AG04449 (cell line): ENCODE measurements around the gene RAD51B.

ENCODE experiments used
- CTCF ChIA-PET: fragments of 350-600 bp; formaldehyde crosslinking; extraction: SDS; loops from one replicate; lab custom pipeline; 2021; ENCODE audit warnings: antibody characterized with exemption; lab: Yijun Ruan, JAX
- POLR2A ChIA-PET: fragments of 400-600, 350-600 bp; formaldehyde crosslinking; extraction: SDS; loops from one replicate; lab custom pipeline; 2020; ENCODE audit warnings: antibody characterized with exemption, inconsistent platforms; lab: Yijun Ruan, JAX
- DNase-seq: peaks from one replicate; pipeline ENCODE4 v3.0.0-alpha.2; 2010; ENCODE audit warnings: low read depth, low spot score
- H3K4me3 ChIP-seq: 2 replicates; pipeline ENCODE4 v1.5.1; 2011; ENCODE audit warnings: low read depth, mild to moderate bottlenecking, control low read depth, low read length
- TF ChIP-seq, protein P1 (sequence below): IDR thresholded peaks from one replicate; pipeline ENCODE4 v1.5.1; 2011; ENCODE audit warnings: mild to moderate bottlenecking, moderate library complexity, low read length, control low read depth, inconsistent platforms; ENCODE audit not compliant: insufficient read depth; ENCODE audit errors: missing control alignments

RAD51B gene

DNA sequence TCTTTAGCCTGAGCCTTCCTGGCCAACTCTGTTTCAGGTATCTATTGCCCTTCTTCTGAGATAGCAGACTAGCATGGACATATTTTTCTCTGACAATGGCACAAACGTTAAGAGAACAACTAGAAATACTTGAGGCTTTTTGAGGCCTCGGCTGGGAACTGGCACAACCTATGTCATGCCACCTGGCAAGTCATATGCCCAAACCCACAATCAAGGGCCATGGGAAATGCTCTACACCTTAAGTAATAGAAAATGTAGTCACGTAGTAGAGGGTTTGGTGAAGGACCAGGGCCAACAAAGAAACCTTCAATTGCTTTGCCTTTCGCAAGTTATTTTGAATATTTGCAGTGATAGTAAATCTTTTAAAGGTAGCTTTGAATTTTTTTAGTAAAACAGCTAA lies 647.8 kb downstream of the RAD51B start:
- POLR2A ChIA-PET: interaction anchor here (1.3 kb wide), 1 partner anchor 326 kb away, joined by 4 read pairs; the partner anchor contains the start of gene ZFP36L1
- no peak overlapping the region for H3K4me3 ChIP-seq
- DNase-seq: no peak
- TF ChIP-seq, protein P1, sequence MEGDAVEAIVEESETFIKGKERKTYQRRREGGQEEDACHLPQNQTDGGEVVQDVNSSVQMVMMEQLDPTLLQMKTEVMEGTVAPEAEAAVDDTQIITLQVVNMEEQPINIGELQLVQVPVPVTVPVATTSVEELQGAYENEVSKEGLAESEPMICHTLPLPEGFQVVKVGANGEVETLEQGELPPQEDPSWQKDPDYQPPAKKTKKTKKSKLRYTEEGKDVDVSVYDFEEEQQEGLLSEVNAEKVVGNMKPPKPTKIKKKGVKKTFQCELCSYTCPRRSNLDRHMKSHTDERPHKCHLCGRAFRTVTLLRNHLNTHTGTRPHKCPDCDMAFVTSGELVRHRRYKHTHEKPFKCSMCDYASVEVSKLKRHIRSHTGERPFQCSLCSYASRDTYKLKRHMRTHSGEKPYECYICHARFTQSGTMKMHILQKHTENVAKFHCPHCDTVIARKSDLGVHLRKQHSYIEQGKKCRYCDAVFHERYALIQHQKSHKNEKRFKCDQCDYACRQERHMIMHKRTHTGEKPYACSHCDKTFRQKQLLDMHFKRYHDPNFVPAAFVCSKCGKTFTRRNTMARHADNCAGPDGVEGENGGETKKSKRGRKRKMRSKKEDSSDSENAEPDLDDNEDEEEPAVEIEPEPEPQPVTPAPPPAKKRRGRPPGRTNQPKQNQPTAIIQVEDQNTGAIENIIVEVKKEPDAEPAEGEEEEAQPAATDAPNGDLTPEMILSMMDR: no peak
- CTCF ChIA-PET: interaction anchor here (0.9 to 1.0 kb wide), 2 partner anchors 10 to 221 kb away, joined by 3 read pairs; no protein-coding TSS in a partner anchor

DNA sequence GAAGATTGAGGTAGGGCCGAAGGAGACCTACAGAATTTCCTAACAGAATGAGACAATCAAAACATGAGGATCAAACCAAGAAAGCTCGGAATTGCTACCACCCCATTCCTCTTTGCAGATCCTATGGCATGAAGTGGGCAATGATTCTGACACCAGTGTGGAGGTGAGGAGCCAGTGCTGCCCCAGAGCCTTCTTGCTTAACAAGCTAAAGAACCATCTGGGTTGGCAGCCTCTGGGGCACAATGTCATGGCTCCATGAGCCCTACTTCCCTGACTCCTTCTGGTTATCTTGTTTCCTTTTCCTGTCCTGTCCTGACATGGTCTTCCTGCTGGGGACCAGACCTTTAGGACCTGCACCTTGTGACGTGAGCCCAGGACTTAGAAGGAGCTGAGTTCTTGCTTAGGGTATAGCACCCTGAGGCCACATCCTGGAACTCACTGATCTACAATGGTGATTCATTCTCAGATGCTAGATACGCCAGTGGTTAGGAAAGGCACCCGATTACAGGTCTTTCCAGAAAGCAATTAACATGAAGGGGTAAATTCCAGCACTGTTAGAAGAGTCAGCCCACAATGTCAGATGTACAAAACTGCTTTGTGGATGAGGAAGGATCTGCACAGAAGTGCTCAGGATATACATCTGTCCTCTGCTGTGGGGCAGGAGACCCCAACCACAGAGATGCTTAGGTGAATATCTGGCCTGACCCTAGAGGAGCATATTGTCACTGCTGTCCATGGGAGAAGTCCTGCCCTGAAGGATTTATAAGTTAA lies 649.0 kb downstream of the RAD51B start:
- ChIA-PET CTCF (interaction anchor here (0.8 to 0.9 kb wide), 2 partner anchors 220 to 356 kb away, joined by 3 read pairs; no protein-coding TSS in a partner anchor), POLR2A (interaction anchor here (0.6 to 1.3 kb wide), 2 partner anchors 143 to 324 kb away, joined by 3 to 4 read pairs; partner anchors contain the start of gene ZFP36L1)
- DNase-seq: no peak
- TF ChIP-seq, protein P1: no peak
- H3K4me3 ChIP-seq: no peak overlapping the region

DNA sequence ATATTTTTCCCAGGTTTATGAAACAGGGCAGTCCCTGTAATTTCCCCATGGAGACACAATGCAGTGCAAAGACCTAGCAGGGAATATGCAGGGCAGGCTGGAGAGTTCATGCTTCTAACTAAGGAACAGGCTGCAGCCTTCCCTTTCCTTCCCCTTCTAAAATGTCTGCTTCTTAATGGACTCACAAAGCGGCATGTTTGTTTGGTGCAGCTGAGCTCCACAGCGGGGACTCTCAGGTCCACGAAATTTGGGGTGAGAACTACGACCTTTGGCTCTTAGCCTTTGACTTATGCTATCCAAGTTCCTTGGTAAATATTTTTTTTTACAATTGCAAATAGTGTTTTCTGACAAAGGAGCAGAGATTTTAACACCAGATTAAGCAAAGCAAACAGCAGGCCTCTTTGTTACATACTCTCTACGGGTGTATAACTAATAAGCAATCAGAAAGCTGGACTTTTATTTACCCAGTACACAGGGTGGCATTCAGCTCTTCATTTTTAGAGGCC lies 649.7 kb downstream of the RAD51B start:
- POLR2A ChIA-PET: no interaction called here
- CTCF ChIA-PET: no interaction called here
- DNase-seq: no peak
- TF ChIP-seq, protein P1: no peak
- no peak overlapping the region for H3K4me3 ChIP-seq

DNA sequence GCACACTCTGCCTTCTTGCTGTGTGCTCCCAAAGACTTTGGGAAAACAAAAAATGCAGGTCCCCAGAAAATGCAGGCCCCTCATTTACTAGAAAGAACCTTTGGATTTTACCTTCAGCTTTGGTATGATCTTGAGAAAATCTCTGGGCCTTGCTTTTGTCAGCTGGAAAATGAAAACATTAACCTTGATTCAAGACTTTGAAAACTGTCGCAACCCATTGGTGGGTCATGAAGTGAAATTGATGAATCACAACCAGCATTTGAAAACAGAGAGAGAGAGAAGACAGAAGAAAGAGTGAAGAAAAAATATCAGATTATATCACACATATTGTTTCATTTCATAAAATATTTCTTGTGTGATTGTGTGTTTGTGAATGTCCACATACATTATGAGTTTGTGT lies 650.8 kb downstream of the RAD51B start:
- ChIA-PET CTCF (interaction anchor here (1.3 kb wide), 1 partner anchor 12 kb away, joined by 5 read pairs; no protein-coding TSS in a partner anchor), POLR2A (interaction anchor here (0.6 to 1.1 kb wide), 2 partner anchors 135 to 315 kb away, joined by 3 to 4 read pairs; no protein-coding TSS in a partner anchor)
- no peak for DNase-seq
- TF ChIP-seq, protein P1: no peak
- H3K4me3 ChIP-seq: no peak overlapping the region

DNA sequence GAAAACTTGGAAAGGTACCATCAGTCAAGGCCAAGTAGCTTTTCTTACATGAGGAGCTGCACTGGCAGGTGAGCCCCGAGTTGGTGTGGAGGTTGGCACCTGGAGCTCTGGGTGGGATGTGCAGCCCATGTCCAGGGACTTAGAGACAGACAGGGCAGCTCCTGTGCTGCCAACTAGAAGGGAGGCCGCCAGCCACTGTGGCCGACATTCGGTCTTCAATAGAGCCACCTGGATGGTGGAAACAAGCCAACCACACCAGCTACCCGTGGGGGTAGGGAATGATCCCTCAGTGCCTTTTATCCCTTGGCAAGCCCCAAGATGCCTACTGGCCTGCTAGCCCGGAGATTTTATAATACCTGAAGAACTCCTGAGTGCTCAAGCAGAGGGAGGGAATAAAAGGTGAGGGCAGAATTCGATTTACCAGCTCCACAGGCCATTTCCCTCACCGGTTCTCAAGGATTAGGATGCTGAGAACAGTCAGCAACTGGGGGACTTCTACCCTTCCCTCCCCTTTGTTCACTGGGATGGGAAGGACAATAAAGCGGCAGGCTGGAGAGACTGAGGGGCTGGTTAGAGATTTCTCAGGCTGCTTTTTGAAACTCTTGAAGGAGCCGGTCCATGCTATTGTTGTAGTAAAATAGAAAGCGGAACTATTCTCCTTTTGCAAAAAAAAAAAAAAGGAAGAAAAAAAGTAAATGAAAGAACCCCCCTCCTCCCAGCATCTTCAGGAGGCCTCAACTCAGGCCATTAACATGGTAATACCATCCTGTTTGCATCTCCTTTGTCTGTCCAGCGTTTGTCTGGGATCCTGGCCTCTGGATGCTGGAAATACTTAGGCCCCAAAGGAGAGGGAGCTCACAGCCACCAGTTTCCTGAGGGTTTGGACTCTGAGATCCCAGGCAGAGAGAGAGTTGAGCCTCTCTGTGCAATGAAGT lies 651.7 kb downstream of the RAD51B start:
- ChIA-PET POLR2A (interaction anchor here (0.6 to 1.0 kb wide), 2 partner anchors 136 to 322 kb away, joined by 4 read pairs; partner anchors contain the start of gene ZFP36L1), CTCF (interaction anchor here (0.9 to 1.3 kb wide), 3 partner anchors 8 to 27 kb away, joined by 3 to 5 read pairs (median 4); no protein-coding TSS in a partner anchor)
- TF ChIP-seq, protein P1: no peak
- H3K4me3 ChIP-seq: no peak overlapping the region
- DNase-seq: no peak
